Neural cell (in vitro differentiated cells): ENCODE measurements around the gene TRIM14.

ENCODE experiments used
- EP300 ChIP-seq: fragments of 450-650 bp; conservative IDR thresholded peaks from 2 replicates; pipeline ENCODE4 v1.6.1; 2014; ENCODE audit warnings: antibody characterized with exemption, mild to moderate bottlenecking, moderate library complexity; ENCODE audit not compliant: poor library complexity, severe bottlenecking
- EZH2 ChIP-seq: fragments of 200-600, 300-800 bp; shearing (Covaris generic), sonication (generic); IDR thresholded peaks from 2 replicates; pipeline ENCODE4 v1.6.1; 2014; ENCODE audit warnings: antibody characterized with exemption, low read length, borderline replicate concordance, mild to moderate bottlenecking; ENCODE audit not compliant: insufficient read depth, poor library complexity, severe bottlenecking
- POLR2AphosphoS5 ChIP-seq: IDR thresholded peaks from 2 replicates; pipeline ENCODE4 v1.6.1; 2012
- RAD21 ChIP-seq: fragments of 450-650 bp; conservative IDR thresholded peaks from 2 replicates; pipeline ENCODE4 v1.6.1; 2014; ENCODE audit warnings: antibody characterized with exemption, mild to moderate bottlenecking, moderate library complexity
- TF ChIP-seq, protein P1 (sequence below): fragments of 450-650 bp; IDR thresholded peaks from 2 replicates; pipeline ENCODE4 v1.5.1; 2014; ENCODE audit warnings: antibody characterized with exemption, mild to moderate bottlenecking, moderate library complexity; ENCODE audit not compliant: poor library complexity, severe bottlenecking

GRCh38 chr9:98152526-98152925, 33.5 kb upstream of the TRIM14 start:
- TF ChIP-seq, protein P1, sequence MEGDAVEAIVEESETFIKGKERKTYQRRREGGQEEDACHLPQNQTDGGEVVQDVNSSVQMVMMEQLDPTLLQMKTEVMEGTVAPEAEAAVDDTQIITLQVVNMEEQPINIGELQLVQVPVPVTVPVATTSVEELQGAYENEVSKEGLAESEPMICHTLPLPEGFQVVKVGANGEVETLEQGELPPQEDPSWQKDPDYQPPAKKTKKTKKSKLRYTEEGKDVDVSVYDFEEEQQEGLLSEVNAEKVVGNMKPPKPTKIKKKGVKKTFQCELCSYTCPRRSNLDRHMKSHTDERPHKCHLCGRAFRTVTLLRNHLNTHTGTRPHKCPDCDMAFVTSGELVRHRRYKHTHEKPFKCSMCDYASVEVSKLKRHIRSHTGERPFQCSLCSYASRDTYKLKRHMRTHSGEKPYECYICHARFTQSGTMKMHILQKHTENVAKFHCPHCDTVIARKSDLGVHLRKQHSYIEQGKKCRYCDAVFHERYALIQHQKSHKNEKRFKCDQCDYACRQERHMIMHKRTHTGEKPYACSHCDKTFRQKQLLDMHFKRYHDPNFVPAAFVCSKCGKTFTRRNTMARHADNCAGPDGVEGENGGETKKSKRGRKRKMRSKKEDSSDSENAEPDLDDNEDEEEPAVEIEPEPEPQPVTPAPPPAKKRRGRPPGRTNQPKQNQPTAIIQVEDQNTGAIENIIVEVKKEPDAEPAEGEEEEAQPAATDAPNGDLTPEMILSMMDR, result no peak
- no peak for TF ChIP-seq EZH2
- no peak for TF ChIP-seq POLR2AphosphoS5
- no peak for TF ChIP-seq RAD21
- TF ChIP-seq EP300, result no peak
